Measurements from ENCODE around the gene CUL1. TPM values are rescaled to one million over a fixed set of nuclear protein-coding genes. Genes with fewer than 3 reads are reported as not detected.

Gene CUL1
- total RNA-seq, 4 donors from 2014 or later = 24.5 to 56.6 (median 45.9) TPM

DNA sequence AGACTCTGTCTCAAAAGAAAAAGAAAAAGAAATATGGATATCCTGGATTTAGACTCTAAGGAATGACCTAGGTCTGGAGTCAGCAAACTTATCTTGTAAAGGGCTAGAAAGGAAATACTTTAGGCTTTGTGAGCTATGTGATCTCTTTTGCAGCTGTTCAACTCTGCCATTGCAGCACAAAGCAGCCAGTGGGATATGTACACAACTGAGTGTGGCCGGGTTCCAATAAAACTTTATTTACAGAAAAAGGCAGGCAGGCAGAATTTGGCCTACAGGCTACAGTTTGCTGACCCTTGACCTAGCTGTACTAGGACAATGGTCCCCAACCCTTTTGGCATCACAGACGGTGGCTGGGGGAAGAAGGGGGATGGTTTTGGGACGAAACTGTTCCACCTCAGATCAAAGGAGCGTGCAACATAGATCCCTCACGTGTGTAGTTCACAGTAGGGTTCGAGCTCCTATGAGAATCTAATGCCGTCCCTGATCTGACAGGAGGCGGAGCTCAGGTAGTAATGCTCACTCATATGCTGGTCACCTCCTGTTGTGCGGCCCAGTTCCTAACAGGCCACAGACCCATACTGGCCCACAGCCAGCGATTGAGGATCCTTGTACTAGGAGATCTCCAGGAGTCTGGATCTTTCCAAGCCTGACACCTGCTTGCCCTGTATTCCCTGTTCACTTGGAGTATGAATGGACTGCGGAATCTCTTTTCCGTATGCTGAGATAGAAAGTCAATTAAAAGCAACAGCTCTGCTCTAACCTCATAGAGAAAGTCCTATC is 63.0 kb downstream of the CUL1 start:
- TF ChIP-seq, protein P1, sequence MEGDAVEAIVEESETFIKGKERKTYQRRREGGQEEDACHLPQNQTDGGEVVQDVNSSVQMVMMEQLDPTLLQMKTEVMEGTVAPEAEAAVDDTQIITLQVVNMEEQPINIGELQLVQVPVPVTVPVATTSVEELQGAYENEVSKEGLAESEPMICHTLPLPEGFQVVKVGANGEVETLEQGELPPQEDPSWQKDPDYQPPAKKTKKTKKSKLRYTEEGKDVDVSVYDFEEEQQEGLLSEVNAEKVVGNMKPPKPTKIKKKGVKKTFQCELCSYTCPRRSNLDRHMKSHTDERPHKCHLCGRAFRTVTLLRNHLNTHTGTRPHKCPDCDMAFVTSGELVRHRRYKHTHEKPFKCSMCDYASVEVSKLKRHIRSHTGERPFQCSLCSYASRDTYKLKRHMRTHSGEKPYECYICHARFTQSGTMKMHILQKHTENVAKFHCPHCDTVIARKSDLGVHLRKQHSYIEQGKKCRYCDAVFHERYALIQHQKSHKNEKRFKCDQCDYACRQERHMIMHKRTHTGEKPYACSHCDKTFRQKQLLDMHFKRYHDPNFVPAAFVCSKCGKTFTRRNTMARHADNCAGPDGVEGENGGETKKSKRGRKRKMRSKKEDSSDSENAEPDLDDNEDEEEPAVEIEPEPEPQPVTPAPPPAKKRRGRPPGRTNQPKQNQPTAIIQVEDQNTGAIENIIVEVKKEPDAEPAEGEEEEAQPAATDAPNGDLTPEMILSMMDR (IDR thresholded peaks at IDR 0.05) = no peak
- no peak for TF ChIP-seq POLR2A (IDR thresholded peaks at IDR 0.05)
- H3K36me3 ChIP-seq = peaks cover 6 to 96% (median 8%) of the 10 kb centered on the region in 3 donors
- intact Hi-C loops (cut with DNase I) = no loop called here
- no peaks in the 10 kb centered on the region for H3K4me1 ChIP-seq
- H3K27ac ChIP-seq = no peak overlapping the region
- H3K4me3 ChIP-seq = no peak overlapping the region
- WGBS, 2 donors = 90 to 95% methylated on average over 11 to 12 of the region's 12 CpGs
- no peaks in the 10 kb centered on the region for H3K9me3 ChIP-seq
- no peaks in the 10 kb centered on the region for H3K27me3 ChIP-seq
- DNase-seq = no peak

DNA sequence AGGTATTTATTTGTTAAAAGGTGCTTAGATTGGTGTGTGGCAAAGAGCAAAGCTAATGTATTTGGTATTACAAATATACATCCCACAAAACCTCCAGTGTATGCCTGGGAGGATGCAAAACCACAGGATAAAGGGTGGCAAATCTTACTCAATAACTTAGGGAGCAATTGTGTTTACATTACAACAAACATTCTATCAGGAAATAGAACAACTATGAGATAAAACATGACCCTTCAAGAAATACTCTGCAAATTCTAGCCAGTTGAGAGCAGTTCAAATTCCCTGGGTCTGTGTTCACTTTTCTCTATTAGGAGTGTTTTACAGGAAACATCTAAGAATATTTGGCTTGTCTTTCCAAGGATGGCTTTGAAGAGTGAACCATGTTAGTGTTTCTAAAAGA is 64.9 kb downstream of the CUL1 start:
- Histone ChIP-seq H3K9me3 (no peaks in the 10 kb centered on the region), H3K27ac (no peak overlapping the region), H3K4me1 (no peaks in the 10 kb centered on the region), H3K36me3 (peaks cover 0 to 96% (median 13%) of the 10 kb centered on the region in 3 donors), H3K27me3 (no peaks in the 10 kb centered on the region), H3K4me3 (no peak overlapping the region)
- intact Hi-C loops (cut with DNase I) = no loop called here
- TF ChIP-seq, protein P1 (IDR thresholded peaks at IDR 0.05) = no peak
- TF ChIP-seq POLR2A (IDR thresholded peaks at IDR 0.05) = no peak
- DNase-seq = no peak

DNA sequence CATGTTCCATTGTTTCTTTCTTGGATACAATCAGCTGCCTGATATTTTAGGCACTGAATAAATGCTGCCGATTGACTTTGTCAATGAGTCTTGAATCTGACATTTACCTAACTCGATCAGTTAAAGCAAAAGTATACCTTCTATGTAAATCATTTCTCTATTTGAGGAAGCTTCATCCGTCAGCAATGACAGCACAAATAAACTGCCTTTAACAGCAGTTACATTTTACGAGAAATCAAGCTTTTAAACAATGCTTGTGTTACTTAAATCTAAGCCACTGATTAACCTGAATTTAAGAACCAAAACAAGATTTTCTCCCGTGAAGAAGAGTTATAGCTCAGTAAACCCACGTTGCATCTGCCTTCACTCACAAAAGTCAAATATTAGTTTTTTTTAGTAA is 71.3 kb downstream of the CUL1 start:
- Histone ChIP-seq H3K36me3 (peaks cover 0 to 98% (median 32%) of the 10 kb centered on the region in 3 donors), H3K4me1 (no peaks in the 10 kb centered on the region), H3K27me3 (no peaks in the 10 kb centered on the region), H3K4me3 (no peak overlapping the region), H3K9me3 (no peaks in the 10 kb centered on the region), H3K27ac (no peak overlapping the region)
- intact Hi-C loops (cut with DNase I) = no loop called here
- no peak for DNase-seq
- TF ChIP-seq, protein P1 (IDR thresholded peaks at IDR 0.05) = no peak
- TF ChIP-seq POLR2A (IDR thresholded peaks at IDR 0.05) = no peak
- 73 to 84% methylated on average over 6 of the region's 6 CpGs for WGBS, 2 donors

DNA sequence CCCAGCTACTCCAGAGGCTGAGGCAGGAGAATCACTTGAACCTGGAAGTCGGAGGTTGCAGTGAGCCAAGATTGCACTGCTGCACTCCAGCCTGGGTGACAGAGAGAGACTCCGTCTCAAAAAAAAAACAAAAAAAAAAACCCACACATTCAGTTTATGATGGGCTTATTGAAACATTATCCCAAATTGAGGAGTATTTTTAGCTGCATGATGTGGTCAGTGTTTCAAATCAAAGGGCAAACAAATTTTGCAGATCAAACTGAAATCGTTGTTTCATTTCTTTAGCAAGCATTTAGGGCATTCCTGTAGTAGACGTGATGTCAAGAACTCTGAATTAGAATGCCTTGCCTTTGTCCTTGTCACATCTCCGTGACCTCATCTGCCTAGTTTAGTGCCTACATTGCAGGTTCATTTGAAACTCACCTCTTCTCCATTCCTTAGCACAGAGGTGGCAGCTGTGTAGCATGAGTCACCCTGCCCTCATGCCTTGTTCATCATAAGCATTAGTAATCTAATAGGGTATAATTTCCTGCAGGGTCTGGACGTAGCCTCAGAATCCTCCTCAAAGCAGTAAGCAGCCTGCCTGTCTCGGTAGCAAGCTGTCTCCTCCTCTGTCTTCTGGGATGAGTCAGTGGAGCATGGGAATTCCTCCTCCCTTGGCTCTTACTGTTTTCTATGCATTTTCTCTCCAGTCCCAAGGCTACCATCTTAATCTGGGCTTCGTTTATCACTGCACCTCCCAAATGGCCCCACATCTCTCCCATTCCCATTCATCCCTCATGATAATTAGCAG is 73.8 kb downstream of the CUL1 start:
- H3K9me3 ChIP-seq = no peaks in the 10 kb centered on the region
- intact Hi-C loops (cut with DNase I) = no loop called here
- H3K36me3 ChIP-seq = peaks cover 0 to 93% (median 42%) of the 10 kb centered on the region in 3 donors
- H3K27ac ChIP-seq = no peak overlapping the region
- H3K4me1 ChIP-seq = no peaks in the 10 kb centered on the region
- 59 to 69% methylated on average over 8 of the region's 8 CpGs for WGBS, 2 donors
- no peaks in the 10 kb centered on the region for H3K27me3 ChIP-seq
- DNase-seq = no peak
- H3K4me3 ChIP-seq = no peak overlapping the region
- TF ChIP-seq, protein P1 (IDR thresholded peaks at IDR 0.05) = no peak
- TF ChIP-seq POLR2A (IDR thresholded peaks at IDR 0.05) = no peak

DNA sequence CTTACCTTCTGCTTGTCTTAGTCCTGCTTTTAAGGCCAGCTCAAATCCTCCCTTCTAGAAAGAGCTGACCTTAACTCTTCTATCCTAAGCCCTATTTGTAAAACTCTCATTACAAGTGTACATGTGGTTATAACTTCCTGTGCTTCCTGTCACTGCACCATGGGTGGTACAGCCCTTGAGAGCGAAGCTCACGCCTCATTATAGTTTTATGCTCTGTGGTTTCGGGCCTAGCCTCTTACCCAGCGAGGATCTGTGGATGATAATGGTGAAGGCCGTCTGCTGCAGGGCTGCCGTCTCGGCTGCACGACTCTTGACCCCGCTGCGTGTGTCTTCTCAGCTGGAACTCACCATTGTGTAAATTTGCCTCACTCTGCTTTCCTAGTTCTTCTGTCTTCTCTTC is 74.6 kb downstream of the CUL1 start:
- TF ChIP-seq, protein P1 (IDR thresholded peaks at IDR 0.05) = no peak
- no peak for TF ChIP-seq POLR2A (IDR thresholded peaks at IDR 0.05)
- no peak overlapping the region for H3K27ac ChIP-seq
- H3K4me1 ChIP-seq = no peaks in the 10 kb centered on the region
- no peak overlapping the region for H3K4me3 ChIP-seq
- H3K9me3 ChIP-seq = no peaks in the 10 kb centered on the region
- no peak for DNase-seq
- WGBS, 2 donors = 69 to 91% methylated on average over 10 of the region's 10 CpGs
- H3K36me3 ChIP-seq = peaks cover 0 to 91% (median 38%) of the 10 kb centered on the region in 3 donors
- no peaks in the 10 kb centered on the region for H3K27me3 ChIP-seq
- intact Hi-C loops (cut with DNase I) = no loop called here
